RCC 7860 (cell line): Measurements from ENCODE around the gene SRSF6.
"Not testable (repeated sequence)": the region's sequence is repeated elsewhere in the genome, so short reads cannot be mapped to it uniquely, and the experiment has no call there.

Experiments used
- DNase-seq: peaks from one replicate; pipeline ENCODE4 v3.0.0-alpha.2; 2015; ENCODE audit warnings: low spot score
- FAIRE-seq: peaks from 2 replicates; lab custom pipeline; 2012; peaks lifted over from hg19 to GRCh38; lab: Jason Lieb, UNC

Gene SRSF6

DNA sequence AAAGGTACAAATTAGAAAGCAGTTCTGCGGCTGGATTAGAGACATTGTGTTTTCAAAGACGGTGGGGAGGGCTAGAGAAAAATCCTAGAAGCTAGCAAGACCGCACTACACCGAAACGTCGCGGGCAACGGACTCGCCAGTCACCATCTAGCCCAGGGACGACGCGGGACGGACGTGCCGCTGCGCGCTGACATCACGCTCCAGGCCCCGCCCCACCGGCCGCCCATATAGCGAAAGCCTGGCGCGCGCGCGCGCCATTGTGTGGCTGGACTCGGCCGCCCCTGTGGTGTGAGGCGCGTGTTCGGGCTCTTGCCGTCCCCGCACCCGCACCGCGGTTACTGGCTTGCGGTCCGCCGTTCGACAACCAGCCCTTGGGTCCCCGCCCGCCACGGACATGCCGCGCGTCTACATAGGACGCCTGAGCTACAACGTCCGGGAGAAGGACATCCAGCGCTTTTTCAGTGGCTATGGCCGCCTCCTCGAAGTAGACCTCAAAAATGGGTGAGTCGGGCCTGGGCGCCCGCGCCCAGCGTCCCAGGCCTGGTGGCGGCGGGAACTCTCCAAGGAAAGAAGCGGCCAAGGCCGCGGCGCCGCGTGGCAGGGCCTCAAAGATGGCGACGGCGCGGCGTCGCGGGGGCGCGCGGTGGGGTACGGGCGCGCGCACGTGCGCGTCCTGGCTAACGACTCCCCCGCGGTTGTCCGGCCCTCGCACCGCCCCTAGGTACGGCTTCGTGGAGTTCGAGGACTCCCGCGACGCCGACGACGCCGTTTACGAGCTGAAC lies at the start of gene SRSF6:
TSS of gene SRSF6 (plus strand) at position 257 of the 782 bp plus-strand sequence. CDS start at position 395, 138 bp downstream.
- FAIRE-seq (no peak), DNase-seq (peak; percentile 83)

DNA sequence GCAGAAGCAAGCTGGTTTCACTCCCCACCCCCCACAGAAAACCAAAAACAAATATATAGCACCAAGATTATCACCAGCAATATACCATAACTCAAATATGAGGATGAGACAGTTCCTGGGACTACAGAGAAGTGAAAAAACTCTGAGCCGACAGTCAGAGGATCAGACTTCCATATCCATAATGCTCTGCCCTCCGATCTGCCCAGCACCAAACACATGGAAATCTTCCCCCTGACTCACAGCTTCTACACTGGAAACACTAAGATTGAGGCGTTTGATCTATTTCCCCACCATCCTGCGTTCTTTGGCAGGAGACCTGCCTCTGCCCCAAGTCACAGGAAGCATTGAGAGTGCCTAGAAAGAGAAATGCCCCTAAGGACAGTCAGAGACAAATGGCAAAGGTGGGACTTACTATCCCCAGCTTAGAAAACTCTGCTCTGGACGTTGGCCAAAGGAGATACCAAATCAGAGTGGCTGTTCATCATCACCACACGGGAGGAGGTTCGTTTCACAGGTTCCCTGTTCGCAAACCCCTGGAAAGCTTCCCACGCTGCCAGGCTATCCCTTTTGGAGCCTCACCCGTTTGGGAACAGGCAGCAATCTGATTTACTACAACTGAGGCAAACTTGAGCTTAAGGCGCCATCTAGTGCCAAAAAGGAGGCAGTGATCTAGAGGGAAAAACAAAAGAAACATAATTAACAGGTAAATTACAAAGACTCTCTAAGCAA lies 48.7 kb upstream of the SRSF6 start:
- FAIRE-seq, result peak; percentile 5
- peak; percentile 43 for DNase-seq

DNA sequence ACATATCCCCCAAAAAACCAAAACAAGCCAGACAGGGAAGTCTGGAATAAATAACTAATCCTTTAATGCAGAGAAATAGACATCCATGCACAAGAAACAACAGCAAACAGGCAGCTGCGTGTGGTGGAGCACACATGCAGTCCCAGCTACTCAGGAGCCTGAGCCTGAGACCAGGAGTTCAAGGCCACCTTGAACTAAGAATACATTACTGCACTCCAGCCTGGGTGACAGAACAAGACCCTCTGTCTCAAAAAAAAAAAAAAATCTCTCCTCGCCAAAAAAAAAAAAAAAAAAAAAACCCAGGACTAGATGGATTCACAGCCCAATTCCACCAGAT lies 48.2 kb upstream of the SRSF6 start:
- DNase-seq, result no peak

DNA sequence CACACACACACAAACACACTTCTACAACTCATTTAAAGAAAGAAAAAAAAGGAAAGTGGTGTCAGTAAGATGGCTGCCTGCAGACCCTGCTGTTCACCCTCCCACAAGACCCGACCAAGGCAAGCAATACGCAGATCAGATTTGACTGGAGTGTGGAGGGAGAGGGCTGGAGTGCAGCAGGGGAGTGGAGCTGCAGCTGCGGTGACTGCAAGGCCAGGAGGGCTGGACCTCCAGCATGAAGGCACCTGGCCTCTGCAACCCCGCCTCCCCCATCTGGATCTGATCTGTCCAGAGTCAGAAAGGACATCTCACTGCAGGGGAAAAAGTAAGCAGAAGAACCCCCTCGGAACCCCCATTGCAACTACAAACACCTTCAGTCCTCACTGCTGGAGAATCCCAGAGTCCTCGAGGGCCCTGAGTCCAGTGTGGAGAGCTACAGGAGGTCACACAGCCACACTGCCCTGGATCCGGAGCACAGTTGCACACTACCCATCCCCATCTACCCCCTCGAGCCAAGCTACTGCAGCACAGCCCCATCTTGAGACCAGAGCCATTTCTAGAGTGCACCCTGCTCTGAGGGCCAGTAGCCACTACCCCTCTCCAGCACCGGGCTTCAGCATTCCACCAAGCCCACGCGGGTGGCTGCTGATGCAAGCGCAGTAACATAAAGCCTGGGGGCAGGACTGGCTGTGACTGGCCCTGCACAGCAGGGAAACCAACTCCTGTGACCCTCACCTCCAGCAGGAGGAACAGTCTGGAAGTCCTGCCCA lies 41.9 kb upstream of the SRSF6 start:
- DNase-seq, result no peak
- FAIRE-seq, result no peak

More for the DNA sequence above, 48.2 kb upstream of the SRSF6 start:
- no peak for FAIRE-seq

- FAIRE-seq (no peak), DNase-seq (no peak)
These were observed 41.0 kb upstream of the SRSF6 start for GRCh38 chr20:43416591-43417228.

GRCh38 chr20:43420192-43420591 lies 37.5 kb upstream of the SRSF6 start:
- no peak for FAIRE-seq
- DNase-seq, result no peak

GRCh38 chr20:43420913-43421312 lies 36.8 kb upstream of the SRSF6 start:
- not testable (repeated sequence) for FAIRE-seq

GRCh38 chr20:43426172-43426571 lies 31.5 kb upstream of the SRSF6 start:
- no peak for DNase-seq
- FAIRE-seq, result no peak

More at GRCh38 chr20:43420913-43421312, 36.8 kb upstream of the SRSF6 start:
- not testable (repeated sequence) for DNase-seq

DNA sequence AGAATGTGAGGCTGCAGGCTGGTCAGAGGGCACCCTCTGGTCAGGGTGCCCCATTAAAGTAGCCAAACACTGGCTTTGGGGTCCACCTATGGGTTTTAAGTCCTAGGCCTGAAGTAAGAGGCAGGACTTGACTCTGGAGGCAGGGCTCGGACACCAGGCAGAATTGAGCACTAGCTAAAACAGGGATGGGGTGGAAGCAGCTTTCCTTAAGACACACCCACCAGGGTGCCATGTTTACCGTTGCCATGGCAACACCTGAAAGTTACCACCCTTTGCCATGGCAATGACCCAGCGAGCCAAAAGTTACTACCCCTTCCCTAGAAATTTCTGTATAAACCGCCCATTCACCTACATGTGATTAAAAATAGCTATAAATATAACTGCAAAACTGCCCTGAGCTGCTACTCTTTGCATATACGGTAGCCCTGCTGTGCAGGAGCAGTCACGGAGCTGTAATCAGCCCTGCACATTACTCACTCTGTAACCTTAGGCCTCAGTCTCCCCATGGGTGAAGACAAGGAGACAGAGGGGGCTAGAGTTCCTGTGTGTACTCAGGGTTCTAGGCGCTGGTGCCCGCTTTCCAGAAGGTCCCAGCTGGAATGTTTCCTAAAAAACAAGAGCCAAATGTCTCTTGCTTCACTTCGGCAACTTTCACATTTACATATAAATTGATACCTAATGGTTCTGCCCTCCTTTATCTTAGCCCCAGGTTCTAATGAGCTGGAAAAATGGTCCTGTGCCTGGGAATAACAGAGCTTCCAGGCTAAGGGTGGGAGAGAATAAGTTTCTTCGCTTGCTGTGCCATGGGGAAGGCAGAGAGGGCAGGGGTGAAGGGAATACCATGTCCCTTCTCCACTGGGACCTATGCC lies 27.2 kb upstream of the SRSF6 start:
- DNase-seq, result no peak
- FAIRE-seq, result no peak

- DNase-seq, result no peak
- no peak for FAIRE-seq
These were observed 26.6 kb upstream of the SRSF6 start for GRCh38 chr20:43431134-43431519.

DNA sequence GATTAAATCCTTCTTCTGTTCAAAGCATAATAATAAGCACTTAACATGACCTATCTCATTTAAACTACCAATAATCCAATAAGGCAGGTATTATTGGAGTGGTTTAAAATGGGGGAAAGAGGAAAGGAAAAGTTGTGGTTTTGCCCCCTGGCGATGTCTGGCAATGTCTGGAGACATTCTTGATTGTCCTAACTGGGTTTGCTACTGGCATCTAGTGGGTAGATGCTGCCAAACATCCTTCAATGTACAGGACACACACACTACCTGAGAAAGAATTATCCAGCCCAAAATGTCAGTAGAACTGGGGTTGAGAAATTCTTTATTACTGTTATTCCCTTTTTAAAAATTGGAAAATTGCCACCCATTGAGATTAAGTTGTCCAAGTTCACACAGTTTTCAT lies 25.2 kb upstream of the SRSF6 start:
- DNase-seq (no peak), FAIRE-seq (no peak)

DNA sequence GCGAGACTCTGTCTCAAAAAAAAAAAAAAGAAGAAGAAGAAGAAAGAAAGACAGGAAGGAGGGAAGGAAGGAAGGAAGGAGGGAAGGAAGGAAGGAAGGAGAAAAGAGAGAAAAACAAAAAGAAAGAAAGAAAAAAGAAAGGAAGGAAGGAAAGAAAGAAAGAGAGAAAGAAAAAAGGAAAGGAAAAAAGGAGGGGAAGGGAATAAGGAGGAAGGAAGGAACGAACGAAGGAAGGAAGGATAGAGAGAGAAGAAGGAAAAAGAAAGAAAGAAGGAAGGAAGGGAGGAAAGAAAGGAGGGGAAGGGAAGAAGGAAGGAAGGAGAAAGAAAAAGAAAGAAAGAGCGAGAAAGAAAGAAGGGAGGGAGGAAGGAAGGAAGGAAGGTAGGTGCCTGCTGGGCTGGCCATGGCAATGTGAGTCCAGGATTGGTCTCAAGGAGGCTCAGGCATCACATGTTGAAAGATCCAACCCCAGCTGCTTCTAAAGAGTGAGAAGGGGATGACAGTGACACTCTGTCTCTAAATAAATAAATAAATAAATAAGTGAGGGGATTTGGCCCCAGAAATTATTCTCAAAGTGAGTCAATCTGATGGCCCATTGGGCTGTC lies 24.3 kb upstream of the SRSF6 start:
- DNase-seq, result no peak
- FAIRE-seq, result no peak

GRCh38 chr20:43434565-43434964 lies 23.1 kb upstream of the SRSF6 start:
- DNase-seq (no peak), FAIRE-seq (no peak)

DNA sequence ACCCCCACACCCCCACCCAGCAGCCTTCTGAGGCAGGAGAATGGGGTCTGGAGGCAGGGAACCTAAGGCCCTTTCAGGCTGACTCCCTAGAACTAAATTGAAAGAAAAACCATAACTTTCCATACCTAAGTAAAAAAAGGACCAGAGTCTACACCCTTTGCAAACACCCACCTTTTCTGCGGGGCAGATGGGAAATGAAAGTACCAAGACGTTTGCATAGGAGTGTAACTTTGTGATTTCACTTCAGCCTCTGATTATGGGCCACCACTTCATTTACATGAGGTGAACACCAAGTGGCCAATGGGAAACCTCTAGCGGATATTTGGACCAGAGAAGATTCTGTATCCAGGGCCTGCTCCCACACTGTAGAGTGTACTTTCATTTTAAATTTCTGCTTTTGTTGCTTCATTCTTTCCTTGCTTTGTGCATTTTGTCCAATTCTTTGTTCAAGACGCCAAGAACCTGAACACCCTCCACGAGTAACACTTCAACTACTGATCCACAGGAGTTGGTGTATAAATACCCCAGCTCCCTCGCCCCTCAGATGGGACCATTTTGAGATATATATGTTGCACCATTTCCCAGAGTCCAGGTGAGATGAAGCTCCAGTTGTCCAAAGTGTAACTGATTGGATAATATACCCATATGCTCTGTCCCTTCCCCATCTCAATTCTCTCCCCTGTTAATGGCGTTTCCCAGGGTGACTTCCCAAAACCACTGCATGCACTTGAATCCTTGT lies 18.9 kb upstream of the SRSF6 start:
- DNase-seq (no peak), FAIRE-seq (no peak)

DNA sequence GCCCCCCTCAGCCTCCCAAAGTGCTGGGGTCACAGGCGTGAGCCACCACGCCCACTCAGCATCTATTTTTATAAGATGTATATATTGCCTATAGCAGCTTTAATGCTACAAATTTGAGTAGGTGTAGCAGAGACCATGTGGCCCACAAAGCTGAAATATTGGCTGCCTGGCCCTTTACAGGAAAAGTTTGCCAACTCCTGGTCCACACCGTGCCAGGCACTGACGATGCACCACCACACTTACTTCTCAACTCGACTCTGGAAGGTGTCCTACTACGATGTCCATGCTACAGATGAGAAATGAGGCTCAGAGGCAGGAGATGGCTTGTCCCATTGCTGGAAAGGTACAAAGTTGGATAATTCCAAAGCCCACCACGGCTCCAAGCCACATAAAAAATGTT lies 17.2 kb upstream of the SRSF6 start:
- FAIRE-seq, result no peak

DNA sequence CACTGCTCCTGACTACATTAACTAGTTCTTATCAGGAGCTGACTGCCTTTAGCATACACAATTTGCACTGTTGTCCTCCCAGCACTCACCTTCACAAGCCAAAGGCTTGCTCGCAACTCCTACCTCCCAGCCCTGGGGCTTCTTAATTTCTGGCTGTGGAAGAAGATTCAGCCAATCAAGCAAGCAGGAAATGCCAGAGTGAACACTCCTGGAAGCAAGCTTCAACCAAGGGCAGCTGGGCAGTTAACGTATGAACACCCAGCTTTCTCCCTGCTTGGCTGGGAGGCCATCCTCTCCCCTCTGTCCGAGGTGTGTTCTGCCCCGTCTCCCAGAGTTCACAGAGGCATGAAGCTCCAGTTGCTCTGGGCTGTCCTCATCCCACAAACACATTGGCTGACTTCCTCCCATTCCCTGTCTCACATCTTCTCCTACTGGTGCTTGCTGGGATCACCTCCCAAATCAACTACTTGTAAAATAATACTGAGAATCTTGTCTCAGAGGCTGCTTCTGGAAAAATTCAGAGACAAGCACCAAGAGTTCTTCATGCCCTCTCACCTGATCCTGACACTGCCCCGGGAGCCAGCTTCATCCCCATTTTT lies 15.3 kb upstream of the SRSF6 start:
- DNase-seq (no peak), FAIRE-seq (no peak)

More for the DNA sequence above, 17.2 kb upstream of the SRSF6 start:
- DNase-seq, result no peak

DNA sequence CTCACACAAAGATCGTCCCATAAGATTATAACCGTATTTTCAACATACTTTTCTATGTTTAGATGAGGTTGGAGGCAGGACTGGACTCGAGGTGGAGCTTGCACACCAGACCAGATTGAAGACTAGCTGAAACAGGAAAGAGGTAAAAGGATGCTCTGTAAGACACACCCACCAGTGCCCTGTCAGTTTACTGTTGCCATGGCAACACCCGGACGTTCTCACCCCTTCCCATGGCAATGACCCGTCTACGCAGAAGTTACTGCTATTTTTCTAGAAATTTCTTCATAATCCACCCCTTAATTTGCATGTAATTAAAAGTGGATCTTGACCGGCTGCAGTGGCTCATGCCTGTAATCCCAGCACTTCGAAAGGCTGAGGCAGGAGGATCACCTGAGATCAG lies 13.6 kb upstream of the SRSF6 start:
- no peak for FAIRE-seq

GRCh38 chr20:43446361-43446879 lies 11.3 kb upstream of the SRSF6 start:
- DNase-seq, result no peak
- FAIRE-seq, result no peak

More for the DNA sequence above, 13.6 kb upstream of the SRSF6 start:
- DNase-seq, result no peak
